GM18508 (cell line): ENCODE measurements around the gene ZKSCAN2.

Experiments
- ATAC-seq: cut with Tn5 transposase; IDR thresholded peaks from one replicate; pipeline ENCODE4 v1.9.1; 2021; ENCODE audit warnings: moderate number of reproducible peaks; ENCODE audit not compliant: insufficient read depth, unreplicated experiment

Gene ZKSCAN2

DNA sequence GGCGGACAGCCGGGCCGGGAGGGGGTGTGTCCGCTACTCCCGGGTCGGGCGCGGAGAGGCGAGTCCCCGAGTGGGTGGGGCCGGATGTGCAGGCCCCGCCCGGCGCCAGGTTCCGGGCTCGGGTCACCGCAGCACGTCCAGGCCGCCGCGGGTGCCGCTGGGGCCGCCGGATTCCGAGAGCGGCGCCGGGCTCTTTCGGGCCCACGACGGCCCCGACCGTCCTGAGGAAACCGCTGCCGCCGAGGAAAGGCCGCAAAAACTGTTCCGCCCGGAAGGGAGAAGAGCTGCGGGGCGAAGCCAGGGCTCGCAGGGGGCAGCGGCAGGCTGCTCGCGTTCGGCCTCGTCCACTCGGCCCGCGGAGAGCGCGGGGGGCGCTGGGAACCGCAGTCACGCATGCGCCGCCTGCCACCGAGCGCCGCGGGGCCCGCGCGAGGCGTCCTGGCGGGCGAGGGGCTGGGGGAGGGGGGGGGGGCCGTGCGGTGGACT lies at the start of gene ZKSCAN2:
ZKSCAN2 (minus strand) TSS at position 376 of the 486 bp plus-strand sequence. CDS start 718 bp downstream, outside the sequence.
- ATAC-seq, result peak; percentile 54

DNA sequence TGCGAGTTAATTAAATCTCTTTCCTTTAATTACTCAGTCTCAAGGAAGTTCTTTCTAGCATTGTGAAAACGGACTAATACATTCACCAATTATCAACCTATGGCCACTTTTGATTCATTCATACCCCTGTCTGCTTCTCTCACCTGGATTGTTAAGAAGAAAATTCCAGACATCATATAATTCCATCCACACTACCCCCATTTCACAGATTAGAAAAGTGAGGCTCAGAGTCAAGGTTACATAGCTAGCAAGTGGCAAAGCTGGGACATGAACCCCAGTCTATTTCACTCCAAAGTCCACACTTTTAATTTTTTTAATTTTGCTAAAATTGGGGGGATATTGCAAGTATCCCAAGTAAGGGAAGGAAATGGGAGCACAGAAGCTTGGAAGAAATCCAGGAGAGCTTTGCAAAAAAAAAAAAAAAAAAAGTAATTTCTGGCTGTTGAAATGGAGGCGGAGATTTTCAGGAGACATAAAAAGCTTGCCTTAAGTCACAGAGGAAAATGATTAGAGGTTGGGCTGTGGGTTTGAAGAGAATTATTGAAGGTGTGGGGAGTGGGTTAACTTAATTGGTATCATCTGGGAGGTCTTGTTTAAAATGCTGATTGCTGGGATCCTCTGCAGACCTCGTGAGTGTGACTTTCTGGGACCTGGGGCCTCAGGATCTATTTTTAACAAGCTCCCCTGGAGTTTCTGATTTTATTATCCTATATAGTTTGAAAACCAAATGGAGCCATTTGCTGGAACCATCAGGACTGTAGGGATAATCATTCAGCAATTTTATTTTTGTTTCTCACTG lies 42.3 kb upstream of the ZKSCAN2 start:
- ATAC-seq, result no peak

DNA sequence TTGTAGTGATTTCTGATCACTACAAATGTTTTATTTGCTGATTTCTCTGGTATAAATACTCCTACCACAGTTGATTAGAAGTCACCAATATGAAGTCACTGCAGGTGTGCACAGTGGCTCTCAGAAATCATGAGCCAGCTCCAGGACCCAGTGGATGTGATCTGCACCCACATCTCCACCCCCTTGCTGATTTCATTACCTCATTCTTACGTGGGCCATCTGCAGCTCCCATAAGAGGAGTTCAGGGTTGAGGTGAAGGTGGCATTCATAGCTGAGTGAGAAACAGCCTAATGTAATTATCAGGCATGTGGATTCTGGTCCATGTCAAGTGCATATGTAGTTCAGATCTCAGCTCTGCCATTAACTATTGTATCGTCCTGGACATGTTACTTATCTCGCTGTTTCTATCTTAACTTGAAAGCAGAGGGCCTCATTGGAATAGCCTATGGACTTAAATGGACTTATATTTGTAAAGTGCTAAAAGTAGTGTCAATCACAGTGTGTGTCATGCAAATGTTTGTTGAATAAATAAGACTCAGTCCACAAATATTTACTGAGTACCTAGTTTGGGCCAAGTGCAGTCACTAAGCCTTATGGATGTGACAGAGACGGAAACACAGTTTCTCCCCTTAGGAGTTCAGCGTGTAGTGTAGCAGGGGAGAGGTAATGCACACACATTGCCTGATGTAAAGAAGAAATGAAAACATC lies 40.7 kb upstream of the ZKSCAN2 start:
- no peak for ATAC-seq

DNA sequence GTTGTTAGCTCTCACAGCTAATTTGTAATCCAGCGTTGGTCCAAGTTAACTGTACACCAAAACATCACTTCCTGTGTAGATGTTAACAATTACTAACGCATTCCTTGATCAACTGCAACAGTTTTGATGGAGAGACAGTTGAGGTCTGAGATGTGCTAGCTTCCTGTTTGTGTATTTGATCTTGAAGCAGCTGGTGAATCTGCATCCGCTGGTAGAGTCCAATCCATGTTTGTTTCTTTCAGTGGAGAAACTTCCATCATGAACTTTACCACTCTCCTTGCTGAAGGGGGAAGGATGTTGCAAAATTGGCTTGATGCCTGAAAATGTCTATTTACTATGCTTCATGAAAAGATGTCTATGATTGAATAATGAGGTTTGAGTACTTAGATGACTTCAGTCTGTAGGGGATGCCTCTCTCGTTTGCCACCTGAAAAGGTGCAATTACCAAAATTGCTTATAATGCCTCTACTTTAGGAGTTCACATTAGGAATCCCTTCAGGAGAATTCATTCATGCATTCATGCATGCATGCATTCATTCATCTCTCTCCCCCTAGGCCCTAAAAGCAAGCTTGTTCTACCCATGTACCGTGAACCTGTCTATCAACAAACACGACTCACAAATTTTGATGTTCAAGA lies 39.6 kb upstream of the ZKSCAN2 start:
- no peak for ATAC-seq

DNA sequence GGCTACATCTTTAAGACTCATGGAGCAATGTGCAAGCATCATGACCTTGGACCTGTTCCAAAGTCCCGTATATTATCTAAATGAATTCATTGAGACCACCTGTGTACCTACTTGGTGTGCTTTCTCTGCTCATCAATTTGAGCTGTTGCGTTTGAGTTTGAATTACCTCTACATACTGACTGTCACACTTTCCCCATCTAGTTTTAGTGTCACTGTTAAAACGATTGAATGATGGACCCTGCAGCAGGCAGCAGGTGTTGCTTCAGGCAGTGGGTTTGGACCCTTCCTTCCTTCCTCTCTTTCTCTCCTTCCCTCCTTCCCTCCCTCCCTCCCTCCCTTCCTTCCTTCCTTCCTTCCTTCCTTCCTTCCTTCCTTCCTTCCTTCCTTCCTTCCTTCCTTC lies 33.9 kb upstream of the ZKSCAN2 start:
- no peak for ATAC-seq

DNA sequence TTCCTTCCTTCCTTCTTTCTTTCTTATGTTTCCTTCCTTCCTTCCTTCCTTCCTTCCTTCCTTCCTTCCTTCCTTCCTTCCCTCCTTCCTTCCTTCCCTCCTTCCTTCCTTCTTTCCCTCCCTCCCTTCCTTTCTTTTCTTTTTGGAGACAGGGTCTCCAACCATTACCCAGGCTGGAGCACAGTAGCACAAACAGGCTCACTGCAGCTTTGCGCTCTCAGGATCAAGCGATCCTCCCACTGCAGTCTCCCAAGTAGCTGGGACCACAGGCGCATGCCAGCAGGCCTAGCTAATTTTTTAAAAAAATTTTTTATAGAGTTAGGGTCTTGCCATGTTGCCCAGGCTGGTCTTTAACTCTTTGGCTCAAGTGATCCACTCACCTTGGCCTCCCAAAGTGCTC lies 31.8 kb upstream of the ZKSCAN2 start:
- ATAC-seq, result no peak

DNA sequence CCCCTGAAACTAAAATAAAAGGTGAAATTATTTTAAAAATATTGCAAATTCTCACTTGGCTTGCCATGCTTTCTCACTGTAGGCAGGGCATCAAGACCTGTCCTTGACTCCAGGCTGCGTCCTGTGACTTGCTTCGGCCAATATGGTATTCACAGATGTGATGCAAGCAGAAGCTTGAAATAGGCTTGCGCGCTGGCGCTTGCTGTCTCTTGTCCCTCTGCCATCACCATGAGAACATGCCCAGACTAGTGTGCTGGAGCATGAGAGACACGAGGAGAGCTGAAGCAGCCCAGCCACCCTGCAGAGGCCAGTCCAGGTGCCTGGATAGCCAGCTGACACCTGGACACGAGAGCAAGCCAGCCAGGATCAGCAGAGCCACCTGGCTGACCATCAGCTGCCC lies 21.8 kb upstream of the ZKSCAN2 start:
- no peak for ATAC-seq

DNA sequence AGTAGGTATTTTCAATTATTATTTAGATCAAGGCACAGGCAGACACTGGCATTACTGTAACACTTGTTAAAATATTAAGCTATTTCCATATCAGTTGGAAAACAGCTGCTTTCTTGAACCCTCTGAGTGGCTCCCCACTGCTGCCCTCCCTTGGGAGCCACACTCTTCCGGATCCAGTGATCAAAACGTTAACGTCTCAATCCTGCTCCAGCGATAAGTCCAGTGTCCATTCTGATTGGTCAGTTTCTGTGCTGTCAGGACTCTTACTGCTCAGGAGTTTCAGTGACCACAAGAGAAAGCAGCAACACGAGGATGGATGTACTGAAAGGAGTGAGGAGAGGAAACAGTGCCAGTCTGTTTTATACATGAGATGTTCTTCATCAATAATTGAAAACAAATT lies 13.8 kb upstream of the ZKSCAN2 start:
- no peak for ATAC-seq

DNA sequence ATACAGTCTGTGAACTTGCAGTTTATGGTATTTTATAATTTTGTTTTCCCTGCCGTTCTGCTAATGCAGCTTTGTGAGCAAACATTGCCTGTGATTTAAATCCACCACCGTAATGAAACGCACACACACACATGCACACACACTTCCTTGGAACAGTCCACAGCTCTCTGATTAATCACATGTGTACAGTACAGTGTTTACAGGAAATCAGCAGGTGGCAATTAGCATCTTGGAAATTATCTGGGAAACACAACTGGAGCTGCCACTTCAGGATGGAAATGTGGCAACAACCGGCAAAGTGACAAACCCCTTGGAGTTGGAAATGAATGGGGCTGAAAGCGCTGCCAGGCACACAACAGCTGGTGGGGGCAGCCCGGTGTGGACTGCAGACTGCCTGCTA lies 12.9 kb upstream of the ZKSCAN2 start:
- ATAC-seq, result no peak

DNA sequence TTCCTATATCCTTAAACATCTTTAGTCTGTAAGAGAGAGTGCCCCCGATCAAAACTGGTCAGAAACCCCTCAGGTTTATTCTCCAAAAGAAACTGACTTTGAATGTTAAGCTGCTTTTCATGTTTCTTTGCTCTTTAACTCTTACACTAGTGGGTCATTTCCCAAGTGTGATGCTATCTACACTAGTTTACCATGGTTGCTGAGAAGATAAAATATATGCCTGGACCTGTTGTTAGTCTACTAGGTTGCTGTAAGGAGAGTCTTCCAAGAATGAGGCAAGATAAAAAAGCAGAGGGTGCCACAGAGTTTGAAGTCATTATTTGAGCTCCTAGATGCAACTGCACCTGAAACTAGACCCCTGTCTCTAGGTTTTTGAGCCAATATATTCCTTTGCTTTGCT lies 12.2 kb upstream of the ZKSCAN2 start:
- ATAC-seq, result no peak

DNA sequence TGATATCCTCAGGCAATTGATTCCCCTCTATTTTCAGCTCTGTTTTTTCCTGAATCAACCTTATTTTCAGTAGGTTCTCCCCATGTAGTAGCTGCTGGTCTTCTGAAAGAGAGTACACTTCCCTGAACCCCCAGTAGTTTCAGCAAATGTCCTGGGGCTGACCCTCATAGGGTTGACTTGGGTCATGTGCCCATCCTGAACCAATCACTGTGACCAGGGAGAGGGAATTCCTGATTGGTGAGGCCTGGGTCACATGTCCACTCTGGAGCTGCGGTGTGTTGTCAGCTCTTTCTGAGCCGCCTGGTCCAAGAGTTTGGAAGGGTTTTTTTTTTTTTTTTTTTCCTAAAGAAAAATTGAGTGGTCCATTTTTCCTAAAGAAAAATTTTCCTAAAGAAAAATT lies 8.3 kb upstream of the ZKSCAN2 start:
- no peak for ATAC-seq

DNA sequence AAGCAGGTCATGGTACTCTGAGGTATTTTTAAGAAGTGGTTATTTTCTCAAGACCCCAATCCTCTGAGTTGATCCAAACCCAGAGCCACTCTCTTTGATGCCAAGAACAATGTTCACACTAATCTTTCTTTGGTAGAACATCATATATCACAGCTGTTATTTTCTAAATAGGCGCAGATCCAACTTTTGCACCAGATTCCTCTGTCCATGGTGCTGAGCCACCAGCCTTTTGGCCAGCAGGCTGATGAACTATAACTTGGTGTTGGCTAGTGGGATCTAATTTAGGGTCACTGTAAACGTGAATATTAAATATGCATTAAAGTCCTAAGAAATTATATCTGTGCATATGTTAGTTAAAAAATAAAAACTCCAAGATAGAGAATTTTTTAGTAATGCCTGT lies 7.0 kb upstream of the ZKSCAN2 start:
- ATAC-seq, result no peak

DNA sequence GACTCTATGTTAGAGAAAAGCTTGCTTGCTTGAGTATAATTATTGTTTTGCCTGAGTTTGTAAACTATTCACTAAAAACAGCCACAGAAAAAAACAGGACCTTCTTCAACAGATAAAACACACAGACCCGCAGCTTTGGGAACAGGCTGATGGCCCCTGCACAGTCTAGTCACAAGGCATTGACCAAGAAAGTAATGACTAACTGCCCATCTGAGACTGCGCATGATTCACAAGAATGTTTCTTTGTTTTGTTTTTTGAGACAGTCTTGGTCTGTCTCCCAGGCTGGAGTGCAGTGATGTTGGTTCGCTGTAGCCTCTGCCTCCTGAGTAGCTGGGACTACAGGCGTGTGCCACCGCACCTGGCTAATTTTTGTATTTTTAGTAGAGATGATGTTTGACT lies 2.8 kb upstream of the ZKSCAN2 start:
- no peak for ATAC-seq

DNA sequence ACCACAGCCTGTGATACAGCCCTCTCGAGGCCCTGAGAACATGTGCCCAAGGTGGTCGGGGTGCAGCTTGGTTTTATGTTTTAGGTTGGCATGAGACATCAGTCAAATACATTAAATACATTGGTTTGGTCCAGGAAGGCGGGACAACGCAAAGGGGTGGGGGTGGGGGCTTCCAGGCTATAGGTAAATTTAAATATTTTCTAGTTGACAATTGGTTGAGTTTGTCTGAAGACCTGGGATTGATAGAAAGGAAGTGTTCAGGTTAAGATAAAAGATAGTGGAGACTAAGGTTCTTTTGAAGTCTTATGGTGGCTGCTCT lies 1.2 kb upstream of the ZKSCAN2 start:
- ATAC-seq, result no peak

DNA sequence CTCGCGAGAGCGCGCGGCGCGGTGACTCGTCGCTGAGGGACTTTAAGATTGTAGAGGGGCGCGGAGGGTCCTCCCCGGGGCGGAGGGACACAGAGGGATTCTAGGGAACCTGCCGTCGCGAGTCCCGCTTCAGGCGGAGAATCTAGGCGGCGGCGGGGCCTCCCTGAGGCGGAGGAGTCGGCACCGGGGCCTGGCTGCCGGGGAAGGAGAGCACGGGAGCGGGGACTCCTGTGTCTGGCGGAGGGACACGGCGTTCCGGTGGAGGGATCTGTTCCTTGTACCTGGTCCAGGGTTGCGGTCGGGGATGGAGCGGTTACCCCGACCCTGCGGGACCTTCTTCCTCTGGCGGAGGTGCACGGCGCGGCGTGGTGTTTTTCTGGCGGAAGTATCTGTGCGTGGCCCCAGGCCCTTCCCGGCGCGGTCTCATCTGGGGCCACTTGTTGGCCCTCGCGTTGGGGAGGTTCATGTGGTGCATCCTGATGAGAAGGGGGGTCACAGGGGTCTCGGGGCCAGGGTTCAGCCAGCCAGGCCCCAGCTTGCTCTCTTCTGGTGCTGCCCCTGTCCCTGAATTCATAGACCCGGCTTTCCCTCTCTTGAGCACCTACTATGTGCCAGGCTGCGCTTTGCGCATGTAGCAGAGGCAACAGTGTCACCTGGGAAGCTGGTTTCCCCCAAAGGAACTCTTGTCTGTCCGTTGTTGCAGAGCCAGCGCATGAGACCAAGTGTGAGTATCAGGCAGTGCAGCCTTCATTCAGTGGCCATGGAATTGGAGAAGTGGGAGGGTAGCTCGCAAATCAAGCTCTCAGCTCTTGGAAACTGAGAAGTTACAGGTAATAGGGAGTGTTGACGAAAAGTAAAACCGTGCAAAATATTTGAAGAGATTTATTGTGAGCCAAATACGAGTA lies 563 bp upstream of the ZKSCAN2 start:
- ATAC-seq, result peak; percentile 20

DNA sequence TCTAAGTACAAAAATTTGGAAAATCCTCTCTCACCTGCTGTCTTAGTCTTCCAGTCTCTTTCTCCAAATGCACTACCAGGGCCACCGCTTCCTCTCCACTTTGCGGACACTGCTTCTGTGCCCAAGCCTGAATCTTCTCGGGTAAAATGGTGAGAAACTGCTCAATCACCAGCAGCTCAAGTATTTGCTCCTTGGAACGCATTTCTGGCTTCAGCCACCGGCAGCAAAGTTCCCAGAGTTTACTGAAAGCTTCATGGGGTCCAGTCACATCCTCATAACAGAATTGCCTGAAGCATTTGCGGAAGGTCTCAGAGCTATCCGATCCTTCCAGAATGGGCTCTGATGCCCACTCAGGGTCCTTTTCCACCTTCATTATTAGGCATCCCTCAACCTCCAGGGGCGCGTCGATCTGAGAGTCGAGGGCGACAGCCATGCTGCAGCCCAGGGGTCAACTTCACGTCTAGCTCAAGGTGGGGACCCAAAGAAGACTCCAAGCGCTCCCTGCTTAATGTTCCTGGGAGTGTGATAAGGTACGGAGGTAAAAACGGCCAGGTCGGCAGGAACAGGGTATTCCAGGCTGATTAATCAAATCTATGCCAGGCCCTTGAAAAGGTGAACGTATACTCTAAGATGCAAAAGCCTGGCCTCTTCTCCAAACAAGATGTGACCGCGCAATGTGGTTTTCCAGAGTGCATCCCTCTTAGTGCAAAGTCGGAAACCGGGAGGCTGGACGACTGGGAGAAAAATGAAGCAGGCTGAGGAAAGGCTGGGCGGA lies 763 bp downstream of the ZKSCAN2 start:
- ATAC-seq, result no peak

DNA sequence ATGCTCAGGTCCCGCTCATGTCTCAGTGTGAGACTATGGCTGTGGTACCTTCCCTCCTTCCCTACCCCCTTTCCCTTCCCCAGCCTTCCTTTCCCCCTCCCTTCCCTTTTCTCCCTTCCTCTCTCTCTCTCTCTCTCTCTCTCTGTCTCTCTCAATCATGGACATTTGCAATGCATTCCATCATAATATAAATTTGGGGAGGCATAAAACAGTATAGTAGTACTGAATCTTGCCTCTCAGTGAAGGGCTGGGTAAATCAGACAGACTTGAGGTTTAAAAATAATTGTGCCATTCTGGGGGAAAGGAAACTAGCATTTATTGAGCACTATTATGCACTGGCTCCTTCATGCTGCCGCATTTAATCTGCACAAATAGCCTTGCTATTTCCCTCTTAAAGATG lies 4.3 kb downstream of the ZKSCAN2 start:
- no peak for ATAC-seq

DNA sequence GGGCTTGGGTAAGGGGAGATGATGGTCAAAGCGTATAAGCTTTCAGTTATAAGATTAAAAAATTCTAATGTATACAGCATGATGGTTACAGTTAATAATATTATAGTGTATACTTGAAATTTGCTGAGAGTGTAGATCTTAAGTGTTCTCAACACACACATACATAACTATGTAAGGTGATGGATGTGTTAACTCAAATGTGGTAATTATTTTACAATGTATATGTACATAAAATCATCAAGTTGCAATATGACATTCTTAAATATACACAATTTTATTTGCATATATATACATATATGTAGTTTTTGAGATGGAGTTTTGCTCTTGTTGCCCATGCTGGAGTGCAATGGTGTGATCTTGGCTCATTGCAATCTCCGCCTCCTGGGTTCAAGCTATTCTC lies 7.2 kb downstream of the ZKSCAN2 start:
- no peak for ATAC-seq

DNA sequence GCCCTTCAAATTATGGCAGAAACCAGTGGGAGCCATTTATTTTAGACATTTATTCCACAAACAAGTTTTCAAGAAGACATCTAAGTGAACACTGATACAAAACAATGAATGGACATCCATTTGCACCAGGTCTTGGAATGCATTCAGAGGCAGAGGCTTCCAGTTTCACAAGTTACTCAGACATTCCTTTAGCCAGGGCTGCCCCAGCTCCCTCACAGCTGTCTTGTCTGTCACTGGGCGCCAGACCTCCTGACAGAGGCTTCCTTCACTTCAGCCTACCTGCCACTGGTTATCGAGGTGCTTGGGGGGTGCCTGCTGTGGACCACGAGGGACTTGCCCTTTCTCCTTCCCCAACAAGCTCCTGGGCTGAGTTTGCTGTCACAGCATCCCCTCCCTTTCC lies 21.7 kb downstream of the ZKSCAN2 start:
- ATAC-seq, result no peak

DNA sequence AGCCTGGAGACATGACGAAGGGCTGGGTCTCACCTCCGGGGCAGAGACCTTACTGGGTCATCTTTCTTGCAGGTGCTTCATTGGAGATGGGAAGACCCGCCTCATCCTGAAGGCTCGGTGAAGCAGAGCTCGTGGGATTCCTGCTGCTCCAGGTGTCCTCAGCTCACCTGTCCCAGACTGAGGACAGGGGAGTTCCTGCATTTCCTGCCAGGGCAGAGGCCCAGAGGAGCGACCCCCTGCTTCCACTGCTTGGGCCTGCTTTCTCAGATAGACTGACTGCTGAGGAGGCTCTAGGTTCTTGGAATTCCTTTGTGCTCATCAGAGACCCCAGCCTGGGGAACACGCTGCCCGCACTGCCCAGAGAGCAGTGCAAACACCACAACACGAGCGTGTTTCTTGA lies 29.3 kb downstream of the ZKSCAN2 start:
- ATAC-seq, result no peak
